Astrocyte of the spinal cord (primary cell): ENCODE results near the gene FAM107A.

Experiments
- DNase-seq: peaks from one replicate; pipeline ENCODE4 v3.0.0; 2011; ENCODE audit warnings: low read depth, low spot score
- H3K4me3 ChIP-seq: 2 replicates; pipeline ENCODE4 v1.5.1; 2011; ENCODE audit warnings: low read depth, mild to moderate bottlenecking, low read length, moderate library complexity
- in situ Hi-C: cut with HindIII; loops from 2 replicates; pipeline ENCODE4 v1.10.0; 2017; ENCODE audit warnings: low sequenced_read_pairs
- TF ChIP-seq, protein P1 (sequence below): IDR thresholded peaks from 2 replicates; pipeline ENCODE4 v1.5.1; 2012; ENCODE audit warnings: low read depth, mild to moderate bottlenecking, low read length, inconsistent platforms

The FAM107A gene

DNA sequence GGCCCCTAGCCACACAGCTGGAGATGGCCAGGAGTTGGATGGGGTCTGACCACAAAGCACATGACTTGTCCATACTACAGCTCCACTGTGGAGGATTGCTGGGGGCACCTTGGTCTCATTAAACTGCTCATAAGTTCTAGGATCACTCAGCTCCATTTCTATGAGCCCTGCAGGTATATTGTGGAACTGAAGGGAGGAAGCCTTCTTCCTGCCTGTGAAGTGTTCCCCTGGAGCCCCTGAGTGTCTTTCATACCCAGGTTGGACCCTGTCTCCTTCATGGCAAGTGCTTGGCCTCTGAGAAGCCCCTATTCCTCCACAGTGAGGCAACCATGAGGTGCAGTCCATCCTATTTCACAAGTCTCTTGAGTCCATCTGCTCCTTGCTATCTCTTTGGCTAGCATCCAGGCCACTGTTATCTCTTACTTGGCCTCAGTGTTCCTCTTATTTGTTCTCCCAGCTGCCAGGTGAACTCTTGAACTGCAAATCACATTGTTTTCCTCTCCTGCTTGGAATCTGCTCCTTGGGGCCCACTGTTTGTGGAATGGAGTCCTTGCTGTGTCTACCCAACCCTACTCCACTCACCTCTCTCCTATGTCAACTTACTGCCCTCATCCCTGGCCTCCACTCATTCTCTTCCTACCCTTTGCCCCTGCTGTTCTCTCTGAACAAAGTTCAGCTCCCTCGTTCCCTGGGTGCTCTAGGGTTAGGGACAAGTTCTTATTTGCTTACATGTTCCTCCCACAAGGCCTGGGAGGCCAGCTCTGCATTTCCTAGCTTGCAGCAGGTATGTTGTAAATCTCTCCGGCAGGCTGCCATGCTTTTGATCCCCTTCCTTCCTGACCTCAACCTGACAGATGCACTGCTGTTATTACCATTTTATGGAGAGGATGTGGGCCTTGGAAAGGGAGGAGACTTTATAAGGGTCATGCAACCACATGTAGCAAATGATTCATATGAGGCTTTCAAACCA is 41.4 kb downstream of the FAM107A start:
- DNase-seq: no peak
- in situ Hi-C loops: no loop called here
- TF ChIP-seq, protein P1, sequence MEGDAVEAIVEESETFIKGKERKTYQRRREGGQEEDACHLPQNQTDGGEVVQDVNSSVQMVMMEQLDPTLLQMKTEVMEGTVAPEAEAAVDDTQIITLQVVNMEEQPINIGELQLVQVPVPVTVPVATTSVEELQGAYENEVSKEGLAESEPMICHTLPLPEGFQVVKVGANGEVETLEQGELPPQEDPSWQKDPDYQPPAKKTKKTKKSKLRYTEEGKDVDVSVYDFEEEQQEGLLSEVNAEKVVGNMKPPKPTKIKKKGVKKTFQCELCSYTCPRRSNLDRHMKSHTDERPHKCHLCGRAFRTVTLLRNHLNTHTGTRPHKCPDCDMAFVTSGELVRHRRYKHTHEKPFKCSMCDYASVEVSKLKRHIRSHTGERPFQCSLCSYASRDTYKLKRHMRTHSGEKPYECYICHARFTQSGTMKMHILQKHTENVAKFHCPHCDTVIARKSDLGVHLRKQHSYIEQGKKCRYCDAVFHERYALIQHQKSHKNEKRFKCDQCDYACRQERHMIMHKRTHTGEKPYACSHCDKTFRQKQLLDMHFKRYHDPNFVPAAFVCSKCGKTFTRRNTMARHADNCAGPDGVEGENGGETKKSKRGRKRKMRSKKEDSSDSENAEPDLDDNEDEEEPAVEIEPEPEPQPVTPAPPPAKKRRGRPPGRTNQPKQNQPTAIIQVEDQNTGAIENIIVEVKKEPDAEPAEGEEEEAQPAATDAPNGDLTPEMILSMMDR: no peak
- H3K4me3 ChIP-seq: no peak overlapping the region

- no peak for DNase-seq
- TF ChIP-seq, protein P1: no peak
- in situ Hi-C loops: no loop called here
- no peak overlapping the region for H3K4me3 ChIP-seq
Observed at GRCh38 chr3:58534592-58535494, 42.3 kb downstream of the FAM107A start.

DNA sequence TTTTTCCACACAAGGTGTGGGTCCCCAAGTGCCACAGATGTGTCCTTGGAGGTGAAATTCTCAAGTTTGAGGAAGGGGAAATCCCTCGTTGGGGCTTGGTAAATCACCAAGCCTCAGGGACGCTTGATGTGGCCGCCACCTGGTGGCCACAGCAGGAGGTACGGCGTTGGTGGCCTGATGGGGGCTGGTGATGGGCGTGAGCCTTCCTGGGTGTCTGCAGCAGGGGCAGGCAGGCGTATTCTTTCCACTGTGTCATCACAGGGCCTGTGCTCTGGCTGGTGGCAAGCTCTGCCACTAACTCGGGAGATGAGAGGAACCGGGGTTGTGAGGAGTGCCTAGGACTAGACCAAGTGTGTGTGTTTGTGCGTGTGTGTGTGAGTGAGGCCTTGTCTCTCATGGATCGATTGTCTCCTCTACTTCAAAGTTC is 44.4 kb downstream of the FAM107A start:
- in situ Hi-C loops: no loop called here
- H3K4me3 ChIP-seq: no peak overlapping the region
- TF ChIP-seq, protein P1: peak; percentile 93
- peak; percentile 71 for DNase-seq

- DNase-seq: no peak
- in situ Hi-C loops: no loop called here
- H3K4me3 ChIP-seq: no peak overlapping the region
- TF ChIP-seq, protein P1: peak; percentile 18
Observed at GRCh38 chr3:58531956-58532355, 45.2 kb downstream of the FAM107A start.

- no peak for DNase-seq
- in situ Hi-C loops: no loop called here
- TF ChIP-seq, protein P1: no peak
- no peak overlapping the region for H3K4me3 ChIP-seq
Observed at GRCh38 chr3:58531555-58531954, 45.6 kb downstream of the FAM107A start.

GRCh38 chr3:58530354-58530865 is 46.8 kb downstream of the FAM107A start:
- in situ Hi-C loops: no loop called here
- TF ChIP-seq, protein P1: no peak
- no peak overlapping the region for H3K4me3 ChIP-seq
- DNase-seq: no peak
